ENCODE results near the gene PLEKHA7.

- no peak for TF ChIP-seq CTCF (IDR thresholded peaks at IDR 0.05)
- TF ChIP-seq GABPA (IDR thresholded peaks at IDR 0.05; ENCODE audit: low read depth) = no peak
- TF ChIP-seq TAF1 (IDR thresholded peaks at IDR 0.05; ENCODE audit: borderline replicate concordance, low read depth, low read length) = no peak
- TF ChIP-seq USF2 (IDR thresholded peaks at IDR 0.05; ENCODE audit: borderline replicate concordance, low read depth, low read length) = no peak
- TF ChIP-seq POLR2AphosphoS5 (IDR thresholded peaks at IDR 0.05; ENCODE audit: low read depth, low read length) = no peak
- TF ChIP-seq REST (IDR thresholded peaks at IDR 0.05; ENCODE audit: low read depth, low read length) = no peak
- no peak for TF ChIP-seq JUND (IDR thresholded peaks at IDR 0.05)
- no peak for TF ChIP-seq MXI1 (IDR thresholded peaks at IDR 0.05; ENCODE audit: low read depth, low read length)
- no peak for TF ChIP-seq PBX3 (IDR thresholded peaks at IDR 0.05)
- TF ChIP-seq MAX (IDR thresholded peaks at IDR 0.05; ENCODE audit: low read depth) = no peak
- no peak for TF ChIP-seq RFX5 (IDR thresholded peaks at IDR 0.05; ENCODE audit: low read length)
- no peak for TF ChIP-seq YY1 (IDR thresholded peaks at IDR 0.05; ENCODE audit: low read depth)
Observed at GRCh38 chr11:16770016-16770415, 244.2 kb downstream of the PLEKHA7 start.
